MCF 10A (cell line): Measurements from ENCODE around the gene POLR3K. TPM values are rescaled to one million over a fixed set of nuclear protein-coding genes. Genes with fewer than 3 reads are reported as not detected.
A peak's percentile ranks its signal among the peaks of the same experiment; 100 is the strongest.
"Not testable (repeated sequence)": the region's sequence is repeated elsewhere in the genome, so short reads cannot be mapped to it uniquely, and the experiment has no call there.

Experiments
- BruUV-seq: library from RNA; stranded (reverse); fragments of 400-500 nt; replicated peaks from 2 replicates; lab custom pipeline; 2021; lab: Mats Ljungman, UMichigan
- CTCF ChIA-PET: fragments of 300-600 bp; sonication (Branson Sonifier 250); formaldehyde crosslinking; extraction: SDS; loops from one replicate; lab custom pipeline; 2021; ENCODE audit warnings: antibody characterized with exemption, inconsistent platforms; lab: Yijun Ruan, JAX
- POLR2A ChIA-PET: fragments of 300-600, 350-650 bp; sonication (Branson Sonifier 250); formaldehyde crosslinking; extraction: SDS; loops from one replicate; lab custom pipeline; 2020; ENCODE audit warnings: antibody characterized with exemption, inconsistent platforms; lab: Yijun Ruan, JAX
- DNase-seq: peaks from one replicate; pipeline ENCODE4 v3.0.0-alpha.2; 2018; ENCODE audit not compliant: unreplicated experiment
- H3K27ac Mint-ChIP-seq: one replicate; pipeline ENCODE4 v1.8.0; 2022; ENCODE audit warnings: mild to moderate bottlenecking, low read depth, mixed read lengths; ENCODE audit not compliant: unreplicated experiment
- H3K27me3 Mint-ChIP-seq: one replicate; pipeline ENCODE4 v1.8.0; 2022; ENCODE audit warnings: mixed read lengths; ENCODE audit not compliant: insufficient read depth, unreplicated experiment
- H3K36me3 Mint-ChIP-seq: one replicate; pipeline ENCODE4 v1.8.0; 2022; ENCODE audit warnings: mild to moderate bottlenecking, moderate library complexity, mixed read lengths; ENCODE audit not compliant: insufficient read depth, unreplicated experiment
- H3K4me1 Mint-ChIP-seq: one replicate; pipeline ENCODE4 v1.8.0; 2022; ENCODE audit warnings: mixed read lengths; ENCODE audit not compliant: insufficient read depth, unreplicated experiment
- H3K4me3 Mint-ChIP-seq: one replicate; pipeline ENCODE4 v1.8.0; 2022; ENCODE audit warnings: mild to moderate bottlenecking, moderate library complexity, mixed read lengths; ENCODE audit not compliant: unreplicated experiment
- H3K9me3 Mint-ChIP-seq: one replicate; pipeline ENCODE4 v1.8.0; 2022; ENCODE audit warnings: mixed read lengths; ENCODE audit not compliant: unreplicated experiment
- intact Hi-C: fragments of 100-400 bp; cut with micrococcal nuclease; formaldehyde crosslinking; loops from 2 replicates; pipeline ENCODE4 v1.14.1; 2022
- total RNA-seq: library from RNA; stranded (reverse); gene quantifications from 2 replicates; pipeline ENCODE4 v1.2.3, GENCODE V29; 2022
- TF ChIP-seq, protein P1 (sequence below): fragments of 200-600 bp; IDR thresholded peaks from one replicate; pipeline ENCODE4 v1.8.0; 2022; ENCODE audit warnings: antibody characterized with exemption, mild to moderate bottlenecking; ENCODE audit not compliant: unreplicated experiment

POLR3K gene
- total RNA-seq, 1 experiment from 2014 or later: 19.2 TPM

DNA sequence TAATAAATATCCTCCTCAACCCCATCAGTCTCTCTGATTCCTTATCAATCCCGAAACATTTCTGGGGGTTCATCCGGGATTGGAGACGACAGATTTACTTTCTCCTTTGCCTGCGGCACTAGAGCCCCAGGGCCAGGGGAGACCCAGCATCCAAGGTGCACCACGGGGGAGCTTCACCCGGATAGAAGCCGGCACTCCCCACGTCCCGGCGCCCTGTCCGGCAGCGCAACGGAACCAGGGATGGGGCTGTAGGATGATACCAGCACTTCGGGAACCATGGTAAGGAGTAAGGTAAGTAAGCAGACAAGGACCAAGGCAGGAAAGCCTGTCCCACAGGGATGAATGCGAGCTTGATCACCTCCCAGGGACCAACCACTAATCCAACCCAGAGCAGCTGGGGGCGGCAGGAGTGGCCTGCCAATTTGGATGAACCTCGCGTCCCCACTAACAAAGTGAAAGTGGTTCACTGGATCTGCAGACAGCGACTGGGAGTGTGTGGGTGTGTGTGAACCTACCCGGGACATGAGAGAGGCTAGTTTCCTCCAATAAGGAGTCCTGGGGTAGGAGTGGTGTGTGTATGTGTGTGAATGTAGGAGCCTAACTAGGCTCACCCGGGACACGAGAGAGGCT, 11.9 kb downstream of the POLR3K start:
- ChIA-PET CTCF (no interaction called here), POLR2A (no interaction called here)
- no peaks in the 10 kb centered on the region for H3K4me1 Mint-ChIP-seq
- H3K27me3 Mint-ChIP-seq: no peaks in the 10 kb centered on the region
- peaks cover 37% of the 10 kb centered on the region for H3K36me3 Mint-ChIP-seq
- intact Hi-C loops: no loop called here
- H3K9me3 Mint-ChIP-seq: no peaks in the 10 kb centered on the region
- DNase-seq: no peak
- H3K4me3 Mint-ChIP-seq: no peak overlapping the region
- no peak overlapping the region for H3K27ac Mint-ChIP-seq
- BruUV-seq: no TSS peak
- TF ChIP-seq, protein P1, sequence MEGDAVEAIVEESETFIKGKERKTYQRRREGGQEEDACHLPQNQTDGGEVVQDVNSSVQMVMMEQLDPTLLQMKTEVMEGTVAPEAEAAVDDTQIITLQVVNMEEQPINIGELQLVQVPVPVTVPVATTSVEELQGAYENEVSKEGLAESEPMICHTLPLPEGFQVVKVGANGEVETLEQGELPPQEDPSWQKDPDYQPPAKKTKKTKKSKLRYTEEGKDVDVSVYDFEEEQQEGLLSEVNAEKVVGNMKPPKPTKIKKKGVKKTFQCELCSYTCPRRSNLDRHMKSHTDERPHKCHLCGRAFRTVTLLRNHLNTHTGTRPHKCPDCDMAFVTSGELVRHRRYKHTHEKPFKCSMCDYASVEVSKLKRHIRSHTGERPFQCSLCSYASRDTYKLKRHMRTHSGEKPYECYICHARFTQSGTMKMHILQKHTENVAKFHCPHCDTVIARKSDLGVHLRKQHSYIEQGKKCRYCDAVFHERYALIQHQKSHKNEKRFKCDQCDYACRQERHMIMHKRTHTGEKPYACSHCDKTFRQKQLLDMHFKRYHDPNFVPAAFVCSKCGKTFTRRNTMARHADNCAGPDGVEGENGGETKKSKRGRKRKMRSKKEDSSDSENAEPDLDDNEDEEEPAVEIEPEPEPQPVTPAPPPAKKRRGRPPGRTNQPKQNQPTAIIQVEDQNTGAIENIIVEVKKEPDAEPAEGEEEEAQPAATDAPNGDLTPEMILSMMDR: no peak

DNA sequence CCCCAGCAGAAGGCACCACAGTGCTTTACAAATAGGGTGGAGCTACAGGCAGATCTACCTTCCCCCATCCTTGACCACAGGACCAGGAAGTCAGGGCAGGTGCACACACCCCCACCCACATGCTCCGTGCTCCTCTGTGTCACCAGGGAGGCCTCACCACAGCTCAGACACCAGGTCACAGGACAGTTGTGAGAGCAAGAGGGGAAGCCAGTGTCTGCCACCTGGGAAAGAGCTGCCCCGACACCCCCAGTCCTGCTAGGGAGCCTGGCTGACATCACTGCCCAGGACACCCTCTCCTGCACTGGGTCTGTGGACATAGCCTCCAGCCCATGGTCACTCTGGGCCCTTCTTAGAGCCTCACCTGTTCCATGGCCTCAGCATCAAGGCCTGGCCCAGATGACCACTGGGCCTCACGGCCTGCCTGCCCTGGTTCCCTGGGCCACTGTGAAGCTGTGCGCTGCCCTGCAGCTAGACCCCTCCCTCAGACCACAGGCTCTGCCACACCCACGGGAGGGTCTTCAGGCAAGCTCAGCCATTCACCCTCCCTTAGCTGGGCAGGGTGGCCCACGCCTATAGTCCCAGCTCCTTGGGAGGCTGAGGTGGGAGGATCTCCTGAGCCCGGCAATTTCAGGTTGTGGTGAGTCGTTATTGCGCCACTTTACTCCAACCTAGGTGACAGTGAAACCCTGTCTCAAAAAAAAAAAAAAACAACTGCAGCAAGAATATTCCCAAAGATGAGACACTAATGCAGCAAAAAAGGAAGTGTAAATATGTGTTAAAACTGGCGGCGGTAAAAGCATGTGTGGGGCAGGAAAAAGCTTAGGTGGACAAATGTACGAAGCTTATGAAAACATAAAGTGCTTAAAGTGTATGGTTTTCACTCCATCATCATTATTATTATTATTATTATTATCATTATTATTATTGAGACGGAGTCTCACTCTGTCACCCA, 14.2 kb downstream of the POLR3K start:
- peaks cover 22% of the 10 kb centered on the region for H3K36me3 Mint-ChIP-seq
- intact Hi-C loops: no loop called here
- DNase-seq: peak; percentile 57
- TF ChIP-seq, protein P1: no peak
- H3K27me3 Mint-ChIP-seq: no peaks in the 10 kb centered on the region
- no peak overlapping the region for H3K4me3 Mint-ChIP-seq
- no peaks in the 10 kb centered on the region for H3K9me3 Mint-ChIP-seq
- no peak overlapping the region for H3K27ac Mint-ChIP-seq
- ChIA-PET CTCF (interaction anchor here (0.6 to 1.1 kb wide), 2 partner anchors 52 to 57 kb away, joined by 3 to 4 read pairs; no protein-coding TSS in a partner anchor), POLR2A (interaction anchor here (0.6 to 0.9 kb wide), 2 partner anchors 13 to 710 kb away, joined by 3 read pairs; no protein-coding TSS in a partner anchor)
- H3K4me1 Mint-ChIP-seq: no peaks in the 10 kb centered on the region
- no TSS peak for BruUV-seq

DNA sequence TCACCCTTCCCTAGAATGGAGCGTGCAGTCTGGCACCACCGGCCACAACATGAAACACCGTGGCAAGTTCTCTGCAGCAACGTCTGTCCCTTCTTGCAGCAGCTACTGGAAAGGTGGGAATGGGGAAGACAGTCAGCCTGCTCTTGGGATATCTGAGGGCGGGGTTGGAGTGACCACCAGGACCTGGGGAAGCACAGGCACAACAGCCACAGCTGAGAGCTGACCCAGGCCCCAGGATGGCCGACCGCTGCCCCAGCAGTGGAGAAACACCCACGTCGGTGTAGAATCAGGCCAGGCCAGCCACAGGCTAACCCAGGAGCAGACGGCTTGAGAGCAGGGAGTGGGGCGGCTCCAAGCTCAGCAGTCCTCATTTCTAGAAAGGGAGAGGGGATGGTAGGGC, 15.2 kb downstream of the POLR3K start:
- H3K27me3 Mint-ChIP-seq, H3K9me3 Mint-ChIP-seq, H3K4me1 Mint-ChIP-seq, H3K27ac Mint-ChIP-seq, BruUV-seq, POLR2A ChIA-PET, DNase-seq, intact Hi-C loops, H3K4me3 Mint-ChIP-seq: not testable (repeated sequence)
- CTCF ChIA-PET: interaction anchor here (0.6 kb wide), 1 partner anchor 332 kb away, joined by 3 read pairs; the partner anchor contains the start of gene MRPL28
- peaks cover 22% of the 10 kb centered on the region for H3K36me3 Mint-ChIP-seq

DNA sequence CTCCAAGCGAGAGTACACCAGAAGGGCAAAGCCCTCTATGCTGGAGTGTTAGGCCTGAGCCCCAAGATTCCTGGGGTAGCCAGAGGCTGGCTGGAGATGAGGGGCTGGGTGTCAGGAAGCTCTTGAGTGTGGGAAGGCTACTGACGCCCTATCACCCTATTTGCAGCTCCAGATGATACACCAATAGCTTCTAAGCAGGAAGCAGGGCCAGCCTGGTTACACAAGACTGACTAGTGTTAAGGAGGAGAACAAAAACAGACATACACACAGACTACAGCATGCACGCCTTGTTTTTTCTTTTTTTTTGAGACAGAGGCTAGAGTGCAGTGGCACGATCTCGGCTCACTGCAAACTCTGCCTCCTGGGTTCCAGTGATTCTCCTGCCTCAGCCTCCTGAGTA, 15.9 kb downstream of the POLR3K start:
- no peak overlapping the region for H3K27ac Mint-ChIP-seq
- peaks cover 21% of the 10 kb centered on the region for H3K36me3 Mint-ChIP-seq
- H3K4me1 Mint-ChIP-seq: no peaks in the 10 kb centered on the region
- H3K9me3 Mint-ChIP-seq: no peaks in the 10 kb centered on the region
- TF ChIP-seq, protein P1: no peak
- H3K27me3 Mint-ChIP-seq: no peaks in the 10 kb centered on the region
- ChIA-PET CTCF (interaction anchor here (0.7 kb wide), 1 partner anchor 28 kb away, joined by 3 read pairs; no protein-coding TSS in a partner anchor), POLR2A (no interaction called here)
- H3K4me3 Mint-ChIP-seq: no peak overlapping the region
- no peak for DNase-seq
- no TSS peak for BruUV-seq
- intact Hi-C loops: no loop called here
